HG03025 (cell line): Measurements from ENCODE around the gene TBC1D17.
"Not testable (repeated sequence)": the region's sequence is repeated elsewhere in the genome, so short reads cannot be mapped to it uniquely, and the experiment has no call there.

Source experiments
- ATAC-seq: cut with Tn5 transposase; IDR thresholded peaks from one replicate; pipeline ENCODE4 v1.9.1; 2021; ENCODE audit warnings: mild to moderate bottlenecking, moderate library complexity; ENCODE audit not compliant: unreplicated experiment, low FRiP score

Gene TBC1D17

GRCh38 chr19:49913720-49914119, 36.2 kb downstream of the TBC1D17 start:
- no peak for ATAC-seq

- ATAC-seq: no peak
These were observed 37.8 kb downstream of the TBC1D17 start for GRCh38 chr19:49915271-49915670.

GRCh38 chr19:49916839-49917733, 39.6 kb downstream of the TBC1D17 start:
- ATAC-seq: no peak

- no peak for ATAC-seq
These were observed 40.6 kb downstream of the TBC1D17 start for GRCh38 chr19:49918089-49918488.

- no peak for ATAC-seq
These were observed 43.3 kb downstream of the TBC1D17 start for GRCh38 chr19:49920624-49921363.

GRCh38 chr19:49921871-49922795, 44.6 kb downstream of the TBC1D17 start:
- ATAC-seq: no peak

- ATAC-seq: no peak
These were observed 45.8 kb downstream of the TBC1D17 start for GRCh38 chr19:49923055-49924003.

- no peak for ATAC-seq
These were observed 46.7 kb downstream of the TBC1D17 start for GRCh38 chr19:49924004-49924880.

GRCh38 chr19:49924881-49925210, 47.3 kb downstream of the TBC1D17 start:
- not testable (repeated sequence) for ATAC-seq

- no peak for ATAC-seq
These were observed 48.0 kb downstream of the TBC1D17 start for GRCh38 chr19:49925486-49925885.

- ATAC-seq: no peak
These were observed 49.0 kb downstream of the TBC1D17 start for GRCh38 chr19:49926515-49926914.

- no peak for ATAC-seq
These were observed 50.2 kb downstream of the TBC1D17 start for GRCh38 chr19:49927526-49928264.

GRCh38 chr19:49929121-49929610, 51.7 kb downstream of the TBC1D17 start, which contains the start of the genes ATF5 and NUP62:
Gene ATF5 (plus strand): TSS chr19:49929205. CDS start chr19:49930851, 1,646 bp downstream.
Gene NUP62 (minus strand): TSS chr19:49929504. CDS start chr19:49909807, 19,697 bp downstream.
- ATAC-seq: peak; percentile 48

- peak; percentile 58 for ATAC-seq
These were observed 52.3 kb downstream of the TBC1D17 start for GRCh38 chr19:49929611-49930482.

- no peak for ATAC-seq
These were observed 53.0 kb downstream of the TBC1D17 start for GRCh38 chr19:49930483-49931011.

- no peak for ATAC-seq
These were observed 54.0 kb downstream of the TBC1D17 start for GRCh38 chr19:49931293-49932040.
